ENCODE measurements around the gene CD109. TPM values are rescaled to one million over a fixed set of nuclear protein-coding genes. Genes with fewer than 3 reads are reported as not detected.
"Not testable (repeated sequence)": the region's sequence is repeated elsewhere in the genome, so short reads cannot be mapped to it uniquely, and the experiment has no call there.

CD109 gene
- total RNA-seq, 1 experiment from 2014 or later, result 19.1 TPM

DNA sequence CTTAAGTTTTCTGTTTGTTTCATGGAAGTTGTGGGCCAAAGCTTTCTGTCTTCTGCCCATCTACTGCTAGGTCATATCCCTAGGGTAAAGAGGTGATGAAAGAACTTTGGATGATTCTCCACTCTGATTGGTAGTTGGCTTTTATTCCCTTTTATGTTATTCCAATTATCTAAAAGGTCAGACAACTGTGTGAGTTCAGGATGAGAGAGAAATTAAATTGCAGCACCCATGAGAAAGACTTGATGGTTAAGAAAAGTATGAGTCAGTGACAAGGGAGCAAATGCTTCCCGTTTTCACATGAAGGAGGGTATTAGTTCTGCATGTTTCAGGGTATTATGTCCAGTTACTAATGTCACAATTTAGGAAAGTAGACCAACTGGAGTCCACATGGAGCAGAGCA, 136.3 kb downstream of the CD109 start:
- no TSS peak for BruUV-seq (replicated peaks)
- H2AFZ ChIP-seq (ENCODE audit: low read length), result no peak overlapping the region
- no peaks in the 10 kb centered on the region for H3K79me2 ChIP-seq (ENCODE audit: low read length)
- H3F3A ChIP-seq (ENCODE audit: low read length, unreplicated experiment), result no peaks in the 10 kb centered on the region
- no peaks in the 10 kb centered on the region for H3K9me3 ChIP-seq (ENCODE audit: low read length)
- intact Hi-C loops (cut with micrococcal nuclease), result no loop called here
- H3K9ac ChIP-seq (ENCODE audit: low read length), result no peak overlapping the region
- no peaks in the 10 kb centered on the region for H3K9me2 ChIP-seq (replicated peaks; ENCODE audit: low read length)
- H3K27me3 ChIP-seq (ENCODE audit: low read length), result no peaks in the 10 kb centered on the region
- no peaks in the 10 kb centered on the region for H3K36me3 ChIP-seq (ENCODE audit: low read depth, low read length)
- TF ChIP-seq EZH2phosphoT487 (IDR thresholded peaks at IDR 0.05; ENCODE audit: borderline replicate concordance, low read length), result no peak
- no peak for TF ChIP-seq EZH2 (IDR thresholded peaks at IDR 0.05; ENCODE audit: low read length, unreplicated experiment)
- TF ChIP-seq, protein P1, sequence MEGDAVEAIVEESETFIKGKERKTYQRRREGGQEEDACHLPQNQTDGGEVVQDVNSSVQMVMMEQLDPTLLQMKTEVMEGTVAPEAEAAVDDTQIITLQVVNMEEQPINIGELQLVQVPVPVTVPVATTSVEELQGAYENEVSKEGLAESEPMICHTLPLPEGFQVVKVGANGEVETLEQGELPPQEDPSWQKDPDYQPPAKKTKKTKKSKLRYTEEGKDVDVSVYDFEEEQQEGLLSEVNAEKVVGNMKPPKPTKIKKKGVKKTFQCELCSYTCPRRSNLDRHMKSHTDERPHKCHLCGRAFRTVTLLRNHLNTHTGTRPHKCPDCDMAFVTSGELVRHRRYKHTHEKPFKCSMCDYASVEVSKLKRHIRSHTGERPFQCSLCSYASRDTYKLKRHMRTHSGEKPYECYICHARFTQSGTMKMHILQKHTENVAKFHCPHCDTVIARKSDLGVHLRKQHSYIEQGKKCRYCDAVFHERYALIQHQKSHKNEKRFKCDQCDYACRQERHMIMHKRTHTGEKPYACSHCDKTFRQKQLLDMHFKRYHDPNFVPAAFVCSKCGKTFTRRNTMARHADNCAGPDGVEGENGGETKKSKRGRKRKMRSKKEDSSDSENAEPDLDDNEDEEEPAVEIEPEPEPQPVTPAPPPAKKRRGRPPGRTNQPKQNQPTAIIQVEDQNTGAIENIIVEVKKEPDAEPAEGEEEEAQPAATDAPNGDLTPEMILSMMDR (conservative IDR thresholded peaks at IDR 0.05; ENCODE audit: low read depth, low read length), result no peak
- ATAC-seq, result no peak
- POLR2A ChIA-PET (ENCODE audit: unreplicated experiment), result no interaction called here
- H3K4me3 ChIP-seq (ENCODE audit: low read length), result no peak overlapping the region
- CTCF ChIA-PET, result no interaction called here
- H4K20me1 ChIP-seq (ENCODE audit: low read length), result no peaks in the 10 kb centered on the region
- no peaks in the 10 kb centered on the region for H3K4me1 ChIP-seq (ENCODE audit: insufficient read depth, low read length)
- H3K27ac ChIP-seq (ENCODE audit: low read length), result no peak overlapping the region
- no peak for DNase-seq
- no peak overlapping the region for H3K4me2 ChIP-seq (ENCODE audit: low read length)

DNA sequence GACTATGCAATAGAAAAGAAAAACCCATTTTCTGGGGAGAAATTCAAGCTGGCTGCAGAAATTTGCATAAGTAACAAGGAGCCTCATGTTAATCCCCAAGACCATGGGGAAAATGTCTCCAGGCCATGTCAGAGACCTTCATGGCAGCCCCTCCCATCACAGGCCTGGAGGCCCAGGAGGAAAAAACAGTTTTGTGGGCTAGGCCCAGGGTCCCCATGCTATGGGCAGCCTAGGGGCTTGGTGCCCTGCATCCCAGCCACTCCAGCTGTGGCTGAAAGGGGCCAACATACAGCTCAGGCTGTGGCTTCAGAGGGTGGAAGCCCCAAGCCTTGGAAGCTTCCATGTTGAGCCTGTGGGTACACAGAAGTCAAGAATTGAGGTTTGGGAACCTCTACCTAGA, 148.7 kb downstream of the CD109 start:
- CTCF ChIA-PET; POLR2A ChIA-PET (ENCODE audit: unreplicated experiment); BruUV-seq (replicated peaks): not testable (repeated sequence)

DNA sequence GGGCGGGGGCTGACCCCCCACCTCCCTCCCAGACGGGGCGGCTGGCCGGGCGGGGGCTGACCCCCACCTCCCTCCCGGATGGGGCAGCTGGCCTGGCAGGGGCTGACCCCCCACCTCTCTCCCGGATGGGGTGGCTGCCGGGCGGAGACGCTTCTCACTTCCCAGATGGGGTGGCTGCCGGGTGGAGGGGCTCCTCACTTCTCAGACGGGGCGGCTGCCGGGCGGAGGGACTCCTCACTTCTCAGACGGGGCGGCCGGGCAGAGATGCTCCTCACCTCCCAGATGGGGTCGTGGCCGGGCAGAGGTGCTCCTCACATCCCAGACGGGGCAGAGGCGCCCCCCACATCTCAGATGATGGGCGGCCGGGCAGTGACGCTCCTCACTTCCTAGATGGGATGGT, 155.0 kb downstream of the CD109 start:
- H3K36me3 ChIP-seq (ENCODE audit: low read depth, low read length); H3K4me1 ChIP-seq (ENCODE audit: insufficient read depth, low read length); H3F3A ChIP-seq (ENCODE audit: low read length, unreplicated experiment); H3K4me3 ChIP-seq (ENCODE audit: low read length); H3K9me2 ChIP-seq (replicated peaks; ENCODE audit: low read length); H2AFZ ChIP-seq (ENCODE audit: low read length); H3K4me2 ChIP-seq (ENCODE audit: low read length); H3K27ac ChIP-seq (ENCODE audit: low read length); DNase-seq; H3K79me2 ChIP-seq (ENCODE audit: low read length); H3K9me3 ChIP-seq (ENCODE audit: low read length); CTCF ChIA-PET; H4K20me1 ChIP-seq (ENCODE audit: low read length); H3K27me3 ChIP-seq (ENCODE audit: low read length); H3K9ac ChIP-seq (ENCODE audit: low read length); ATAC-seq; POLR2A ChIA-PET (ENCODE audit: unreplicated experiment); BruUV-seq (replicated peaks): not testable (repeated sequence)
- intact Hi-C loops (cut with micrococcal nuclease), result loop anchor here (10.0 kb wide), 2 partner anchors 224 to 1354 kb away; partner anchors contain the start of gene COL12A1

More for the DNA sequence above, 148.7 kb downstream of the CD109 start:
- H3K27ac ChIP-seq (ENCODE audit: low read length); DNase-seq; H3K9ac ChIP-seq (ENCODE audit: low read length); H3K27me3 ChIP-seq (ENCODE audit: low read length); H3K4me1 ChIP-seq (ENCODE audit: insufficient read depth, low read length); H3K36me3 ChIP-seq (ENCODE audit: low read depth, low read length); H4K20me1 ChIP-seq (ENCODE audit: low read length); H3K79me2 ChIP-seq (ENCODE audit: low read length); H3F3A ChIP-seq (ENCODE audit: low read length, unreplicated experiment); intact Hi-C loops (cut with micrococcal nuclease); H3K4me3 ChIP-seq (ENCODE audit: low read length); ATAC-seq; H2AFZ ChIP-seq (ENCODE audit: low read length); H3K9me3 ChIP-seq (ENCODE audit: low read length); H3K9me2 ChIP-seq (replicated peaks; ENCODE audit: low read length); H3K4me2 ChIP-seq (ENCODE audit: low read length): not testable (repeated sequence)

DNA sequence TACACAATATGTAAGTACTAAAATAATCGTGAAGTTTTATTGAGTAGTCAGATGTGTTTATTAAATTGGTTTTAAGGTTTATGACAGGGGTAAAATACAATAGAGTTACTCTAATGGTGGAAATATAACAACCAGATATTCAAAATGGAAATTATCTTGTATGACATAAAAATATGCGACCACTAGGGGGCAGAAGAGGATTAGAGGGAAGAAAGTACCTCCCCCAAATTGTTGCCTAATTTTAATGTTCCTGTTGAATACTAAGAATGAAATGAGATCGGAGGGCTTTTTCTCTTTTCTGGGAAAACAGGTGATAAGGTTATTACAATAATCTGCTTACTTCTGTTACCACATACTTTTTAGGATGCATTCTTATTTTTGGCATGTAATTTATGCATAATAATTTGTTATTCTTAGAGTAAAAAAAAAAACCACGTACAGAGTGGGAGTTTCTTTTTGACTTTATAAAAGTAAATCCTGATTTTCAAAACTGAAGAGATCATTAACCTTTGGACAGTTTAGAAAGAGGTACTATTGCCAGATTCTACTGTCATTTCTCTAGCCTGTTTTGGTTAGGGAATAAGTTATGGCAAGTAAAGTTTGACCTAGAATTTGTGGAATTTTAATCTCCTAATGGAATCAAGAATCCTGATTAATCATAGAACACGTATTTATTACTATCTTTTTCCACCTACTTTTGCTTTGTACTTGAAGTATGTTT, 159.2 kb downstream of the CD109 start:
- ChIA-PET CTCF (no interaction called here), POLR2A (ENCODE audit: unreplicated experiment) (no interaction called here)
- Histone ChIP-seq H3K4me2 (ENCODE audit: low read length) (no peak overlapping the region), H3K36me3 (ENCODE audit: low read depth, low read length) (no peaks in the 10 kb centered on the region), H3K9ac (ENCODE audit: low read length) (no peak overlapping the region), H3K27me3 (ENCODE audit: low read length) (no peaks in the 10 kb centered on the region), H3F3A (ENCODE audit: low read length, unreplicated experiment) (no peaks in the 10 kb centered on the region), H3K9me2 (replicated peaks; ENCODE audit: low read length) (no peaks in the 10 kb centered on the region), H2AFZ (ENCODE audit: low read length) (no peak overlapping the region), H3K4me3 (ENCODE audit: low read length) (no peak overlapping the region), H4K20me1 (ENCODE audit: low read length) (no peaks in the 10 kb centered on the region), H3K4me1 (ENCODE audit: insufficient read depth, low read length) (no peaks in the 10 kb centered on the region), H3K79me2 (ENCODE audit: low read length) (no peaks in the 10 kb centered on the region), H3K9me3 (ENCODE audit: low read length) (no peaks in the 10 kb centered on the region), H3K27ac (ENCODE audit: low read length) (no peak overlapping the region)
- TF ChIP-seq EZH2phosphoT487 (IDR thresholded peaks at IDR 0.05; ENCODE audit: borderline replicate concordance, low read length) (no peak), EZH2 (IDR thresholded peaks at IDR 0.05; ENCODE audit: low read length, unreplicated experiment) (no peak)
- TF ChIP-seq, protein P1 (conservative IDR thresholded peaks at IDR 0.05; ENCODE audit: low read depth, low read length), result peak; percentile 77
- BruUV-seq (replicated peaks), result no TSS peak
- peak; percentile 76 for DNase-seq
- intact Hi-C loops (cut with micrococcal nuclease), result loop anchor here (1.0 to 10.0 kb wide), 4 partner anchors 107 to 1350 kb away; partner anchors contain the start of gene COL12A1
- ATAC-seq, result no peak

Data from PC-3 (cell line).